ENCODE data around the gene CACNG5.

DNA sequence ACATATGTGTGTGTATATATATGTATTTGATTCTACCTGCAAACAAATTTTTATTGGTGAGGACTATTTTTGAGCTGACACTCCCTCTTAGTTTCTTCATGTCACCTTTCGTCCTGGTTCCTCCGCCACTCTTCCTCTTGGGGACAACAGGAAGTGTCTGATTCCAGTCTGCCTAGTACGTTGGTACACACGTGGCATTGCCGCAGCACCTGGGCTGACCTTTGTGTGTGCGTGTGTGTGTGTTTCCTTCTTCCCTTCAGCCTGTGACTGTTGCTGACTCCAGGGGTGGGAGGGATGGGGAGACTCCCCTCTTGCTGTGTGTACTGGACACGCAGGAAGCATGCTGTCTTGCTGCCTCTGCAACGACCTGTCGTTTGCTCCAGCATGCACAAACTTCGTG lies 29.4 kb upstream of the CACNG5 start:
- TF ChIP-seq SIN3A (IDR thresholded peaks at IDR 0.05; ENCODE audit: borderline replicate concordance, insufficient read depth, low read length) = no peak
- TF ChIP-seq, protein P1, sequence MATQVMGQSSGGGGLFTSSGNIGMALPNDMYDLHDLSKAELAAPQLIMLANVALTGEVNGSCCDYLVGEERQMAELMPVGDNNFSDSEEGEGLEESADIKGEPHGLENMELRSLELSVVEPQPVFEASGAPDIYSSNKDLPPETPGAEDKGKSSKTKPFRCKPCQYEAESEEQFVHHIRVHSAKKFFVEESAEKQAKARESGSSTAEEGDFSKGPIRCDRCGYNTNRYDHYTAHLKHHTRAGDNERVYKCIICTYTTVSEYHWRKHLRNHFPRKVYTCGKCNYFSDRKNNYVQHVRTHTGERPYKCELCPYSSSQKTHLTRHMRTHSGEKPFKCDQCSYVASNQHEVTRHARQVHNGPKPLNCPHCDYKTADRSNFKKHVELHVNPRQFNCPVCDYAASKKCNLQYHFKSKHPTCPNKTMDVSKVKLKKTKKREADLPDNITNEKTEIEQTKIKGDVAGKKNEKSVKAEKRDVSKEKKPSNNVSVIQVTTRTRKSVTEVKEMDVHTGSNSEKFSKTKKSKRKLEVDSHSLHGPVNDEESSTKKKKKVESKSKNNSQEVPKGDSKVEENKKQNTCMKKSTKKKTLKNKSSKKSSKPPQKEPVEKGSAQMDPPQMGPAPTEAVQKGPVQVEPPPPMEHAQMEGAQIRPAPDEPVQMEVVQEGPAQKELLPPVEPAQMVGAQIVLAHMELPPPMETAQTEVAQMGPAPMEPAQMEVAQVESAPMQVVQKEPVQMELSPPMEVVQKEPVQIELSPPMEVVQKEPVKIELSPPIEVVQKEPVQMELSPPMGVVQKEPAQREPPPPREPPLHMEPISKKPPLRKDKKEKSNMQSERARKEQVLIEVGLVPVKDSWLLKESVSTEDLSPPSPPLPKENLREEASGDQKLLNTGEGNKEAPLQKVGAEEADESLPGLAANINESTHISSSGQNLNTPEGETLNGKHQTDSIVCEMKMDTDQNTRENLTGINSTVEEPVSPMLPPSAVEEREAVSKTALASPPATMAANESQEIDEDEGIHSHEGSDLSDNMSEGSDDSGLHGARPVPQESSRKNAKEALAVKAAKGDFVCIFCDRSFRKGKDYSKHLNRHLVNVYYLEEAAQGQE (IDR thresholded peaks at IDR 0.05; ENCODE audit: insufficient read depth in 1 of 2, low read depth in 2 of 2, low read length in 2 of 2) = no peak
- no peak for TF ChIP-seq TAF1 (IDR thresholded peaks at IDR 0.05; ENCODE audit: borderline replicate concordance, insufficient read depth, low read length)
